BE2C (cell line): ENCODE measurements around the gene IGFN1.

Experiments
- DNase-seq: peaks from one replicate; pipeline ENCODE4 v3.0.0-alpha.2; 2020
- H3K27me3 ChIP-seq: fragments of 250-450 bp; sonication (Bioruptor Pico); 2 replicates; pipeline ENCODE4 v1.5.1; 2020; ENCODE audit warnings: mild to moderate bottlenecking
- H3K36me3 ChIP-seq: fragments of 250-450 bp; sonication (Bioruptor Pico); 2 replicates; pipeline ENCODE4 v1.5.1; 2020; ENCODE audit warnings: mild to moderate bottlenecking
- H3K4me1 ChIP-seq: fragments of 250-450 bp; sonication (Bioruptor Pico); 2 replicates; pipeline ENCODE4 v1.5.1; 2020
- H3K4me3 ChIP-seq: 2 replicates; pipeline ENCODE4 v1.5.1; 2011; ENCODE audit warnings: low read depth, low read length
- H3K9me3 ChIP-seq: fragments of 250-450 bp; sonication (Bioruptor Pico); 2 replicates; pipeline ENCODE4 v1.5.1; 2020
- CTCF ChIP-seq: IDR thresholded peaks from 2 replicates; pipeline ENCODE4 v1.5.1; 2012; ENCODE audit warnings: mild to moderate bottlenecking, low read depth, low read length

The IGFN1 gene

GRCh38 chr1:201259476-201260235 lies 69.0 kb downstream of the IGFN1 start:
- TF ChIP-seq CTCF: 0 out of 2 replicates have a peak, but pooled peaks have one; percentile 9
- H3K4me1 ChIP-seq: peaks cover 13% of the 10 kb centered on the region
- H3K36me3 ChIP-seq: no peaks in the 10 kb centered on the region
- H3K27me3 ChIP-seq: no peaks in the 10 kb centered on the region
- peak overlapping the region; percentile 46 for H3K4me3 ChIP-seq
- no peaks in the 10 kb centered on the region; the same call in 1 of the 2 replicates for H3K9me3 ChIP-seq
- DNase-seq: no peak

- DNase-seq: no peak
- peak overlapping the region; percentile 46 for H3K4me3 ChIP-seq
- H3K9me3 ChIP-seq: no peaks in the 10 kb centered on the region; the same call in 1 of the 2 replicates
Measured at GRCh38 chr1:201260236-201260590, 69.6 kb downstream of the IGFN1 start.

GRCh38 chr1:201260648-201261311 lies 70.2 kb downstream of the IGFN1 start:
- TF ChIP-seq CTCF: no peak

More at GRCh38 chr1:201260236-201260590, 69.6 kb downstream of the IGFN1 start:
- no peaks in the 10 kb centered on the region for H3K27me3 ChIP-seq
- H3K4me1 ChIP-seq: peaks cover 13% of the 10 kb centered on the region
- no peak for TF ChIP-seq CTCF
- H3K36me3 ChIP-seq: no peaks in the 10 kb centered on the region

GRCh38 chr1:201261771-201262547 lies 71.3 kb downstream of the IGFN1 start:
- DNase-seq: no peak
- H3K27me3 ChIP-seq: no peaks in the 10 kb centered on the region
- no peaks in the 10 kb centered on the region for H3K36me3 ChIP-seq
- no peak for TF ChIP-seq CTCF
- H3K4me1 ChIP-seq: peaks cover 22% of the 10 kb centered on the region
- no peaks in the 10 kb centered on the region; the same call in 1 of the 2 replicates for H3K9me3 ChIP-seq
- no peak overlapping the region for H3K4me3 ChIP-seq

More at GRCh38 chr1:201260648-201261311, 70.2 kb downstream of the IGFN1 start:
- H3K4me3 ChIP-seq: no peak overlapping the region
- H3K4me1 ChIP-seq: peaks cover 15% of the 10 kb centered on the region
- no peaks in the 10 kb centered on the region for H3K36me3 ChIP-seq
- no peak for DNase-seq
- no peaks in the 10 kb centered on the region for H3K27me3 ChIP-seq
- no peaks in the 10 kb centered on the region; the same call in 1 of the 2 replicates for H3K9me3 ChIP-seq

- TF ChIP-seq CTCF: no peak
- DNase-seq: no peak
- peaks cover 32% of the 10 kb centered on the region for H3K4me1 ChIP-seq
- no peaks in the 10 kb centered on the region for H3K36me3 ChIP-seq
- H3K27me3 ChIP-seq: no peaks in the 10 kb centered on the region
- no peak overlapping the region for H3K4me3 ChIP-seq
- H3K9me3 ChIP-seq: no peaks in the 10 kb centered on the region; the same call in 1 of the 2 replicates
Measured at GRCh38 chr1:201262963-201263608, 72.5 kb downstream of the IGFN1 start.
